Lower leg skin (tissue), 3 donors: ENCODE data around the gene P3H2.

Source experiments
- POLR2A ChIP-seq, 2 donors: fragments of 450-650 bp; IDR thresholded peaks; one replicate each; pipeline ENCODE4 v1.6.1; 2016 to 2017; ENCODE audit warnings: antibody characterized with exemption in 2 of 2, mild to moderate bottlenecking in 1 of 2, moderate library complexity in 1 of 2
- TF ChIP-seq, protein P1 (sequence below), 3 donors: fragments of 450-650 bp; IDR thresholded peaks; one replicate each; pipeline ENCODE4 v1.5.1; 2016; ENCODE audit warnings: antibody characterized with exemption in 3 of 3, mild to moderate bottlenecking in 3 of 3, moderate library complexity in 2 of 3

DNA sequence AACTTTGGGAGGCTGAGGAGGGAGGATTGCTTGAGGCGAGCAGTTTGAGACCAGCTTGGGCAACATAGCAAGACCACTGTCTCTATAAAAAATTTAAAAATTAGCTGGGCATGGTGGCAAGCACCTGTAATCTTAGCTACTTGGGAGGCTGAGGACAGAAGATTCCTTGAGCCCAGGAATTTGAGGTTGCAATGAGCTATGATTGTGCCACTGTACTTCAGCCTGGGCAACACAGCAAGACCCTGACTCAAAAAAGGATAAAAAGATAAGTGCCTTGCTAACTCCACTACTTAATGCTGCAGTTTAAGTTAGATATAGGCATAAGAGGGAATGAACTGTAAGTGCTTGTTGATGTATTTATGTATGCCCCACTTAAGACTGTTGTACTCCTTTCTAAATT is 102.2 kb downstream of the P3H2 start:
- TF ChIP-seq, protein P1, sequence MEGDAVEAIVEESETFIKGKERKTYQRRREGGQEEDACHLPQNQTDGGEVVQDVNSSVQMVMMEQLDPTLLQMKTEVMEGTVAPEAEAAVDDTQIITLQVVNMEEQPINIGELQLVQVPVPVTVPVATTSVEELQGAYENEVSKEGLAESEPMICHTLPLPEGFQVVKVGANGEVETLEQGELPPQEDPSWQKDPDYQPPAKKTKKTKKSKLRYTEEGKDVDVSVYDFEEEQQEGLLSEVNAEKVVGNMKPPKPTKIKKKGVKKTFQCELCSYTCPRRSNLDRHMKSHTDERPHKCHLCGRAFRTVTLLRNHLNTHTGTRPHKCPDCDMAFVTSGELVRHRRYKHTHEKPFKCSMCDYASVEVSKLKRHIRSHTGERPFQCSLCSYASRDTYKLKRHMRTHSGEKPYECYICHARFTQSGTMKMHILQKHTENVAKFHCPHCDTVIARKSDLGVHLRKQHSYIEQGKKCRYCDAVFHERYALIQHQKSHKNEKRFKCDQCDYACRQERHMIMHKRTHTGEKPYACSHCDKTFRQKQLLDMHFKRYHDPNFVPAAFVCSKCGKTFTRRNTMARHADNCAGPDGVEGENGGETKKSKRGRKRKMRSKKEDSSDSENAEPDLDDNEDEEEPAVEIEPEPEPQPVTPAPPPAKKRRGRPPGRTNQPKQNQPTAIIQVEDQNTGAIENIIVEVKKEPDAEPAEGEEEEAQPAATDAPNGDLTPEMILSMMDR (IDR thresholded peaks at IDR 0.05): no peak
- TF ChIP-seq POLR2A (IDR thresholded peaks at IDR 0.05): no peak
